HepG2 (cell line): ENCODE data around the gene PKNOX2.

Experiments used
- EZH2 ChIP-seq: conservative IDR thresholded peaks from 2 replicates; pipeline ENCODE4 v1.6.1; 2012; ENCODE audit warnings: mild to moderate bottlenecking, low read depth, low read length, moderate library complexity
- ZNF747 ChIP-seq: sonication (generic); formaldehyde crosslinking; IDR thresholded peaks from 2 replicates; pipeline ENCODE4 v1.8.1; 2023; ENCODE audit warnings: missing genetic modification reagents, mild to moderate bottlenecking, borderline replicate concordance
- TF ChIP-seq, protein P1 (sequence below): IDR thresholded peaks from 2 replicates; pipeline ENCODE4 v1.6.1; 2016; ENCODE audit warnings: low read depth
- TF ChIP-seq, protein P2 (sequence below): sonication (generic); formaldehyde crosslinking; IDR thresholded peaks from 2 replicates; pipeline ENCODE4 v1.4.0; 2020; ENCODE audit warnings: missing genetic modification reagents

DNA sequence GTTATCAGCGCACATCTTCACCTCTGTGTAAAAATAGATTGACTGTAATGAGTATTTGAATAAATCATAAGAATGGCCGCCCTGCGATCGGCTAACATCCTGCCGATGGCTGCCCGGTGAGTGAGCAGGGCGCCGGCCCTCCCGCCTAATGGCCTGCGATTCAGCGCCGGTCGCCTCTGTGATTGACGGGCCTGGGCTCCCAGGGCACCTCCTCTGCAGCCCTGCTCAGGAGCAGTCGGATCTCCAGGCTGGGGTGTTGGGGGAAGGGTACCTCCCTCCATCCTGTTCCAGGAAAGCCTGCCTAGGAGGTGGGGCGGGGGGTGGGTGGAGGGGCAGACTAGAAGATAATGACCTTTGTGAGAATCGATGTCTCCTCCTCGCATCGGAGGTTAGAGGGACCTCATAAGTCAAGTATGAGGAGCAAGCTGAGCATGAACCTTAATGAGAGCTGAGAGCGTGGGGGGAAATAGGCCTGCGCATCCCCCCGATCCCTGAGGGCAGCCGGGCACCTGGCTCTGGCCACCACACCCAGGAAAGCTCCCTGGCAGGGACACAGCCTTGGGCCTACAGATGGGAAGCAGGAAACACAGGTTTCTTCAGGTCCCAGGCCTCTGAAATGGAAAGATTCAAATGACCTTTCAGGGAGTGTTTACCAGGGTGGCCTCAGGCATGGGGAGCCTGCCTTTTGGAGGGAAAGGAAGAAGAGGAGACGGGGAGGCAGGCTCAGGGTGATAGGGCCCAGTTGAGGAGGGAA is 71.7 kb downstream of the PKNOX2 start:
- TF ChIP-seq ZNF747 (CRISPR knock-in tag) (no peak), EZH2 (no peak)
- TF ChIP-seq, protein P1, sequence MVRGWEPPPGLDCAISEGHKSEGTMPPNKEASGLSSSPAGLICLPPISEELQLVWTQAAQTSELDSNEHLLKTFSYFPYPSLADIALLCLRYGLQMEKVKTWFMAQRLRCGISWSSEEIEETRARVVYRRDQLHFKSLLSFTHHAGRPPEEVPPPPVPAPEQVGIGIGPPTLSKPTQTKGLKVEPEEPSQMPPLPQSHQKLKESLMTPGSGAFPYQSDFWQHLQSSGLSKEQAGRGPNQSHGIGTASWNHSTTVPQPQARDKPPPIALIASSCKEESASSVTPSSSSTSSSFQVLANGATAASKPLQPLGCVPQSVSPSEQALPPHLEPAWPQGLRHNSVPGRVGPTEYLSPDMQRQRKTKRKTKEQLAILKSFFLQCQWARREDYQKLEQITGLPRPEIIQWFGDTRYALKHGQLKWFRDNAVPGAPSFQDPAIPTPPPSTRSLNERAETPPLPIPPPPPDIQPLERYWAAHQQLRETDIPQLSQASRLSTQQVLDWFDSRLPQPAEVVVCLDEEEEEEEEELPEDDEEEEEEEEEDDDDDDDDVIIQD (CRISPR knock-in tag): no peak
- TF ChIP-seq, protein P2, sequence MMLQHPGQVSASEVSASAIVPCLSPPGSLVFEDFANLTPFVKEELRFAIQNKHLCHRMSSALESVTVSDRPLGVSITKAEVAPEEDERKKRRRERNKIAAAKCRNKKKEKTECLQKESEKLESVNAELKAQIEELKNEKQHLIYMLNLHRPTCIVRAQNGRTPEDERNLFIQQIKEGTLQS: no peak
